MM.1S (cell line): ENCODE measurements around the gene APOOL.

Experiments
- DNase-seq: peaks from one replicate; pipeline ENCODE4 v3.0.0-alpha.2; 2015
- H2AFZ ChIP-seq: fragments of 300-600 bp; sonication (generic); 2 replicates; pipeline ENCODE4 v1.6.0; 2016; ENCODE audit warnings: antibody characterized with exemption, low read length
- H3F3A ChIP-seq: fragments of 300-600 bp; sonication (generic); 2 replicates; pipeline ENCODE4 v1.6.1; 2016; ENCODE audit warnings: mild to moderate bottlenecking, antibody characterized with exemption, low read length, moderate library complexity, mixed read lengths; ENCODE audit not compliant: insufficient read depth
- H3K27ac ChIP-seq: fragments of 300-600 bp; sonication (generic); 2 replicates; pipeline ENCODE4 v1.5.1; 2016; ENCODE audit warnings: mild to moderate bottlenecking, low read length
- H3K27me3 ChIP-seq: fragments of 300-600 bp; sonication (generic); replicated peaks from 2 replicates; pipeline ENCODE4 v1.6.0; 2016; ENCODE audit warnings: low read length; ENCODE audit not compliant: insufficient read depth
- H3K36me3 ChIP-seq: fragments of 300-600 bp; sonication (generic); replicated peaks from 2 replicates; pipeline ENCODE4 v1.6.1; 2016; ENCODE audit warnings: mild to moderate bottlenecking, low read length, mixed read lengths; ENCODE audit not compliant: insufficient read depth
- H3K4me1 ChIP-seq: fragments of 300-600 bp; sonication (generic); 2 replicates; pipeline ENCODE4 v1.6.1; 2016; ENCODE audit warnings: low read length, mixed read lengths
- H3K4me2 ChIP-seq: fragments of 300-600 bp; sonication (generic); 2 replicates; pipeline ENCODE4 v1.6.0; 2016; ENCODE audit warnings: low read depth, low read length
- H3K4me3 ChIP-seq: fragments of 300-600 bp; sonication (generic); 2 replicates; pipeline ENCODE4 v1.5.1; 2016; ENCODE audit warnings: low read length, mixed read lengths
- H3K79me2 ChIP-seq: fragments of 300-600 bp; sonication (generic); 2 replicates; pipeline ENCODE4 v1.6.1; 2016; ENCODE audit warnings: mixed run types, low read length, mixed read lengths
- H3K9ac ChIP-seq: fragments of 300-600 bp; sonication (generic); 2 replicates; pipeline ENCODE4 v1.6.1; 2016; ENCODE audit warnings: low read length, mixed read lengths
- H3K9me2 ChIP-seq: fragments of 300-600 bp; sonication (generic); replicated peaks from 2 replicates; pipeline ENCODE4 v1.6.1; 2016; ENCODE audit warnings: mild to moderate bottlenecking, low read length, mixed read lengths; ENCODE audit not compliant: insufficient read depth
- H3K9me3 ChIP-seq: fragments of 300-600 bp; sonication (generic); replicated peaks from 2 replicates; pipeline ENCODE4 v1.6.1; 2016; ENCODE audit warnings: mild to moderate bottlenecking, low read length, mixed read lengths; ENCODE audit not compliant: insufficient read depth
- H4K20me1 ChIP-seq: fragments of 300-600 bp; sonication (generic); 2 replicates; pipeline ENCODE4 v1.6.1; 2016; ENCODE audit warnings: mild to moderate bottlenecking, low read length, moderate library complexity, mixed read lengths; ENCODE audit not compliant: insufficient read depth
- EZH2 ChIP-seq: fragments of 300-600 bp; sonication (generic); optimal IDR thresholded peaks from 2 replicates; pipeline ENCODE3; 2017; ENCODE audit warnings: low read depth, mild to moderate bottlenecking, antibody characterized with exemption, low read length, mixed read lengths
- EZH2phosphoT487 ChIP-seq: fragments of 300-600 bp; sonication (generic); IDR thresholded peaks from 2 replicates; pipeline ENCODE4 v1.6.1; 2018; ENCODE audit warnings: antibody characterized with exemption, low read length
- TF ChIP-seq, protein P1 (sequence below): fragments of 300-600 bp; sonication (generic); IDR thresholded peaks from 2 replicates; pipeline ENCODE4 v1.5.1; 2016; ENCODE audit warnings: antibody characterized with exemption, low read length, mixed read lengths

APOOL gene

DNA sequence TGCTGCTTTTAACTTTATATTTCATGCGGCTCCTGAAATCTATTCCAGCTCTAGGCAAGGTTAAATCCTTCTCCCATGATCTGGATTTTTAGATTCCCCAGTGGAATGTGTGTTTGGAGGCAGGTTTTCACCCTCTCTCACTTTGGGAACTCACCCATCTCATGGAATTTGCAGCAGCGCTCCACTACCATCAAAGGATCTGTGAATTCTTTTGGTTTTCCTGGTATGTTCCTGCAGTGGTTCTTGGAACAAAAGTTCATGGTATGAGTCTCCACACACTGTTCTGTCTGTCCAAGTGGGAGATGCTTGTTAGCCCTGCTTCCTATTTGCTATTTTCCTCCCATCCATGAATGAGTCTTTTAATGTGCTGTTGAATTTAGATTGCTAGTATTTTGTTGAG, 14.0 kb downstream of the APOOL start:
- no peak overlapping the region for H3K9ac ChIP-seq
- H3K9me2 ChIP-seq: no peaks in the 10 kb centered on the region
- H3K79me2 ChIP-seq: peaks cover 19% of the 10 kb centered on the region
- no peaks in the 10 kb centered on the region for H3K36me3 ChIP-seq
- no peaks in the 10 kb centered on the region for H3K9me3 ChIP-seq
- H3K4me1 ChIP-seq: no peaks in the 10 kb centered on the region
- no peak overlapping the region for H2AFZ ChIP-seq
- H3K27ac ChIP-seq: no peak overlapping the region
- TF ChIP-seq, protein P1, sequence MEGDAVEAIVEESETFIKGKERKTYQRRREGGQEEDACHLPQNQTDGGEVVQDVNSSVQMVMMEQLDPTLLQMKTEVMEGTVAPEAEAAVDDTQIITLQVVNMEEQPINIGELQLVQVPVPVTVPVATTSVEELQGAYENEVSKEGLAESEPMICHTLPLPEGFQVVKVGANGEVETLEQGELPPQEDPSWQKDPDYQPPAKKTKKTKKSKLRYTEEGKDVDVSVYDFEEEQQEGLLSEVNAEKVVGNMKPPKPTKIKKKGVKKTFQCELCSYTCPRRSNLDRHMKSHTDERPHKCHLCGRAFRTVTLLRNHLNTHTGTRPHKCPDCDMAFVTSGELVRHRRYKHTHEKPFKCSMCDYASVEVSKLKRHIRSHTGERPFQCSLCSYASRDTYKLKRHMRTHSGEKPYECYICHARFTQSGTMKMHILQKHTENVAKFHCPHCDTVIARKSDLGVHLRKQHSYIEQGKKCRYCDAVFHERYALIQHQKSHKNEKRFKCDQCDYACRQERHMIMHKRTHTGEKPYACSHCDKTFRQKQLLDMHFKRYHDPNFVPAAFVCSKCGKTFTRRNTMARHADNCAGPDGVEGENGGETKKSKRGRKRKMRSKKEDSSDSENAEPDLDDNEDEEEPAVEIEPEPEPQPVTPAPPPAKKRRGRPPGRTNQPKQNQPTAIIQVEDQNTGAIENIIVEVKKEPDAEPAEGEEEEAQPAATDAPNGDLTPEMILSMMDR: no peak
- no peak overlapping the region for H3K4me2 ChIP-seq
- H4K20me1 ChIP-seq: no peaks in the 10 kb centered on the region
- no peak for DNase-seq
- H3F3A ChIP-seq: no peaks in the 10 kb centered on the region
- no peaks in the 10 kb centered on the region for H3K27me3 ChIP-seq
- no peak overlapping the region for H3K4me3 ChIP-seq

DNA sequence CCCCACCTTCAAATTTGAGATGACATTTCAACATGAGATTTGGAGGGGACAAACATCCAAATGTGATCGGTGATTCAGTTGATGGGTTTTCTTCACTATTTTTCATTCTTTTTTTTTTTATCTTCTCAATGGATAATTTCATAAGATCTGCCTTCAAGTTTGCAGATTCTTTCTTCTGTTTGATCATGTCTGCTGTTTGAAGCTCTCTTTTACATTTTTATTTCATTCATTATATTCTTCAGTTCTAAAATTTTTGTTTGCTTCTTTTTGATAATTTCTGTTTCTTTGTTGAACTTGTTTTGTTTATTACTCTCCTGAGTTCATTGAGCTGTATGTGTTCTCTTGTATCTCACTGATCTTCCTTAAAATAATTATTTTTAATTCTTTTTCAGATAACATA, 14.8 kb downstream of the APOOL start:
- no peak overlapping the region for H3K4me2 ChIP-seq
- H3K9me2 ChIP-seq: no peaks in the 10 kb centered on the region
- no peaks in the 10 kb centered on the region for H3K36me3 ChIP-seq
- no peak overlapping the region for H3K4me3 ChIP-seq
- H3K79me2 ChIP-seq: peaks cover 14% of the 10 kb centered on the region
- H3K27ac ChIP-seq: no peak overlapping the region
- TF ChIP-seq EZH2 (no peak), EZH2phosphoT487 (no peak)
- TF ChIP-seq, protein P1: no peak
- DNase-seq: no peak
- no peak overlapping the region for H3K9ac ChIP-seq
- no peaks in the 10 kb centered on the region for H3K9me3 ChIP-seq
- no peak overlapping the region for H2AFZ ChIP-seq
- no peaks in the 10 kb centered on the region for H3K4me1 ChIP-seq
- H3F3A ChIP-seq: no peaks in the 10 kb centered on the region
- no peaks in the 10 kb centered on the region for H3K27me3 ChIP-seq
- no peaks in the 10 kb centered on the region for H4K20me1 ChIP-seq

DNA sequence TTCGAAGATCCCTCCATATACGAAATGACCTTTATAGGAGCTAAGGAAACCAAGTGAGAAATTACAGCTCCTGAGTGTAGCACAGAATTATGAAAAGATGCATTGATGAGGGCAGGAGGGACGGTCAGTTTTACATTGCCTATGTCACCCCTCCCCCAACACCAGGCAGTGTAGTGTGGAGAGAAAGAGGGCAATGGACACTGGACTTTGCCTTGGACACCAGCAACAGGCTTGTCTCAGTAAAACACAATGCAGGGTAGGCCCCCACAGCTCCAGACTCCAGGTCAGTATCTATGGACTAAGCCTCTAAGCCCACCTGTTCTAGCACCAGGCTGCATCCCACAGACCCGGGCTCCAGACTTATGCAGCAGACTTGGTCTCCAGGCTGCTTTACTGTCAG, 16.5 kb downstream of the APOOL start:
- no peaks in the 10 kb centered on the region for H4K20me1 ChIP-seq
- H3K4me3 ChIP-seq: no peak overlapping the region
- TF ChIP-seq, protein P1: no peak
- TF ChIP-seq EZH2phosphoT487 (no peak), EZH2 (no peak)

More for the DNA sequence above, 16.5 kb downstream of the APOOL start:
- H3K27ac ChIP-seq: no peak overlapping the region
- no peak for DNase-seq
- H2AFZ ChIP-seq: no peak overlapping the region
- H3K9ac ChIP-seq: no peak overlapping the region
- no peaks in the 10 kb centered on the region for H3K4me1 ChIP-seq
- H3K9me2 ChIP-seq: no peaks in the 10 kb centered on the region
- H3K9me3 ChIP-seq: no peaks in the 10 kb centered on the region
- H3K27me3 ChIP-seq: no peaks in the 10 kb centered on the region
- H3F3A ChIP-seq: no peaks in the 10 kb centered on the region
- no peaks in the 10 kb centered on the region for H3K36me3 ChIP-seq
- 0 out of 2 replicates have a peak, but pooled peaks cover 4% of the 10 kb centered on the region for H3K79me2 ChIP-seq
- no peak overlapping the region for H3K4me2 ChIP-seq
